WERI-Rb-1 (cell line): Measurements from ENCODE around the gene IFNA2.
A peak's percentile ranks its signal among the peaks of the same experiment; 100 is the strongest.

ENCODE experiments used
- DNase-seq: peaks from one replicate; pipeline ENCODE4 v3.0.0-alpha.2; 2020
- H3K27ac ChIP-seq: fragments of 250-450 bp; sonication (Bioruptor Pico); 2 replicates; pipeline ENCODE4 v1.5.1; 2020; ENCODE audit warnings: mild to moderate bottlenecking, moderate library complexity
- H3K27me3 ChIP-seq: fragments of 250-450 bp; sonication (Bioruptor Pico); 2 replicates; pipeline ENCODE4 v1.5.1; 2021; ENCODE audit warnings: mild to moderate bottlenecking, low read depth, moderate library complexity; ENCODE audit not compliant: insufficient read depth, severe bottlenecking
- H3K36me3 ChIP-seq: fragments of 250-450 bp; sonication (Bioruptor Pico); 2 replicates; pipeline ENCODE4 v1.5.1; 2020; ENCODE audit warnings: mild to moderate bottlenecking, moderate library complexity
- H3K4me3 ChIP-seq: 2 replicates; pipeline ENCODE4 v1.5.1; 2011; ENCODE audit warnings: low read depth, mild to moderate bottlenecking, control low read depth, low read length
- H3K9me3 ChIP-seq: fragments of 250-450 bp; sonication (Bioruptor Pico); 2 replicates; pipeline ENCODE4 v1.5.1; 2021; ENCODE audit warnings: mild to moderate bottlenecking, moderate library complexity; ENCODE audit not compliant: severe bottlenecking
- TF ChIP-seq, protein P1 (sequence below): IDR thresholded peaks from 2 replicates; pipeline ENCODE4 v1.5.1; 2011; ENCODE audit warnings: low read depth, mild to moderate bottlenecking, control low read depth, inconsistent platforms, low read length

Gene IFNA2

GRCh38 chr9:21415493-21416267 is 30.5 kb upstream of the IFNA2 start:
- Histone ChIP-seq H3K9me3 (no peaks in the 10 kb centered on the region), H3K4me3 (no peak overlapping the region), H3K27ac (no peak overlapping the region), H3K27me3 (peaks cover 16% of the 10 kb centered on the region), H3K36me3 (no peaks in the 10 kb centered on the region)
- TF ChIP-seq, protein P1, sequence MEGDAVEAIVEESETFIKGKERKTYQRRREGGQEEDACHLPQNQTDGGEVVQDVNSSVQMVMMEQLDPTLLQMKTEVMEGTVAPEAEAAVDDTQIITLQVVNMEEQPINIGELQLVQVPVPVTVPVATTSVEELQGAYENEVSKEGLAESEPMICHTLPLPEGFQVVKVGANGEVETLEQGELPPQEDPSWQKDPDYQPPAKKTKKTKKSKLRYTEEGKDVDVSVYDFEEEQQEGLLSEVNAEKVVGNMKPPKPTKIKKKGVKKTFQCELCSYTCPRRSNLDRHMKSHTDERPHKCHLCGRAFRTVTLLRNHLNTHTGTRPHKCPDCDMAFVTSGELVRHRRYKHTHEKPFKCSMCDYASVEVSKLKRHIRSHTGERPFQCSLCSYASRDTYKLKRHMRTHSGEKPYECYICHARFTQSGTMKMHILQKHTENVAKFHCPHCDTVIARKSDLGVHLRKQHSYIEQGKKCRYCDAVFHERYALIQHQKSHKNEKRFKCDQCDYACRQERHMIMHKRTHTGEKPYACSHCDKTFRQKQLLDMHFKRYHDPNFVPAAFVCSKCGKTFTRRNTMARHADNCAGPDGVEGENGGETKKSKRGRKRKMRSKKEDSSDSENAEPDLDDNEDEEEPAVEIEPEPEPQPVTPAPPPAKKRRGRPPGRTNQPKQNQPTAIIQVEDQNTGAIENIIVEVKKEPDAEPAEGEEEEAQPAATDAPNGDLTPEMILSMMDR: no peak
- no peak for DNase-seq

GRCh38 chr9:21414220-21414940 is 29.2 kb upstream of the IFNA2 start:
- no peak for DNase-seq
- H3K27me3 ChIP-seq: peaks cover 19% of the 10 kb centered on the region
- no peaks in the 10 kb centered on the region for H3K36me3 ChIP-seq
- H3K9me3 ChIP-seq: no peaks in the 10 kb centered on the region
- H3K27ac ChIP-seq: no peak overlapping the region
- TF ChIP-seq, protein P1: no peak
- H3K4me3 ChIP-seq: no peak overlapping the region

GRCh38 chr9:21413624-21414023 is 28.4 kb upstream of the IFNA2 start:
- H3K9me3 ChIP-seq: no peaks in the 10 kb centered on the region
- H3K27ac ChIP-seq: no peak overlapping the region
- H3K4me3 ChIP-seq: no peak overlapping the region
- TF ChIP-seq, protein P1: peak; percentile 62
- H3K27me3 ChIP-seq: peaks cover 15% of the 10 kb centered on the region
- H3K36me3 ChIP-seq: no peaks in the 10 kb centered on the region
- DNase-seq: no peak

DNA sequence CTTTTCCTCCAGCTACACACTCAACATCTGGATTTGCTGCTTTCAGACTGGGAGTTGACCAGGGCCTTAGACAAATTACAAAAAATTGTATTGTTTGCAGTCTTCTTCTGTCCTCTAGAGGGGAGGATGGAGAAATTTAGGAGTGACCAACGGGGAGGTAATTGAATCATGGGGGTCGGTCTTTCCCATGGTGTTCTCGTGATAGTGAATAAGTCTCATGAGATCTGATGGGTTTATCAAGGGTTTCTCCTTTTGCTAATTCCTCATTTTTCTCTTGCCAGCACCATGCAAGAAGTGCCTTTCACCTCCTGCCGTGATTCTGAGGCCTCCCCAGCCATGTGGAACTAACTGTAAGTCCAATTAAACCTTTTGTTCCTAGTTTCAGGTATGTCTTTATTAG is 28.0 kb upstream of the IFNA2 start:
- H3K27ac ChIP-seq: no peak overlapping the region
- H3K27me3 ChIP-seq: peaks cover 15% of the 10 kb centered on the region
- no peaks in the 10 kb centered on the region for H3K9me3 ChIP-seq
- TF ChIP-seq, protein P1: no peak
- H3K4me3 ChIP-seq: no peak overlapping the region
- no peaks in the 10 kb centered on the region for H3K36me3 ChIP-seq
- no peak for DNase-seq

DNA sequence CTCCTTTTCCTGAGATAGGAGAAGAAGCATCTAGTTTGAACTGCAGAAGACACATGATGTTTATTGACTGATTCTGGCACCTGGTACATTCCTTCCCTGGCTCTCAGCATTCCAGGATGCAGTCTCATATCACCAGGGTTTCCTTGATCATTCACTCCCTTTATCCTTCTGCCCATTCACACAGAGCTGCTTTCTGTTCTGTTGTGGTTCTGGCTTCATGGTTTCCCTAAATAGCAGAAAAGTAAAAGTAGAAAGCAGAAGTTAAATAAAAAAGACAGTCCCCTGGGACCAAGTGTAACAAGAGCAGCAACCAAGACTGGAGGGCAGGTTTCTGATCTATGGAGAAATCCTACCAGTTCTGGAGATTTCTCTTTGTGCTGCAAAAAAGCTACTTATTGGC is 26.9 kb upstream of the IFNA2 start:
- H3K4me3 ChIP-seq: no peak overlapping the region
- no peaks in the 10 kb centered on the region for H3K9me3 ChIP-seq
- peaks cover 22% of the 10 kb centered on the region for H3K27me3 ChIP-seq
- TF ChIP-seq, protein P1: no peak
- DNase-seq: no peak
- no peak overlapping the region for H3K27ac ChIP-seq
- no peaks in the 10 kb centered on the region for H3K36me3 ChIP-seq
